Tibial nerve (tissue), 4 donors: ENCODE measurements around the gene PRKAG3.

Experiments used
- CTCF ChIP-seq, 5 experiments: fragments of 200-600 bp in 3 of 5; fragments of 450-650 bp in 2 of 5; sonication (generic) in 3 of 5; IDR thresholded peaks; one replicate each; pipeline ENCODE4 v1.5.1; 2016 to 2019; ENCODE audit warnings: antibody characterized with exemption in 5 of 5, mild to moderate bottlenecking in 3 of 5, moderate library complexity in 2 of 5
- EP300 ChIP-seq, 2 donors: sonication (generic); formaldehyde crosslinking; IDR thresholded peaks; one replicate each; pipeline ENCODE4 v1.6.1; 2017; ENCODE audit warnings: antibody characterized with exemption in 2 of 2, mild to moderate bottlenecking in 1 of 2
- POLR2A ChIP-seq, 2 donors: fragments of 450-650 bp; IDR thresholded peaks; one replicate each; pipeline ENCODE4 v1.6.1; 2017; ENCODE audit warnings: antibody characterized with exemption in 2 of 2, mild to moderate bottlenecking in 2 of 2, moderate library complexity in 2 of 2

GRCh38 chr2:218819093-218819492 lies 12.5 kb downstream of the PRKAG3 start:
- TF ChIP-seq CTCF (IDR thresholded peaks at IDR 0.05) (no peak), POLR2A (IDR thresholded peaks at IDR 0.05) (no peak), EP300 (IDR thresholded peaks at IDR 0.05) (no peak)
